IPS-20b (cell line): ENCODE measurements around the gene ALK.

ENCODE experiments used
- H3K27ac ChIP-seq: one replicate; pipeline ENCODE4 v1.5.1; 2013; ENCODE audit warnings: low read length
- H3K27me3 ChIP-seq: 2 replicates; pipeline ENCODE4 v1.6.1; 2013; ENCODE audit warnings: mild to moderate bottlenecking, low read length, inconsistent platforms; ENCODE audit not compliant: insufficient read depth
- H3K36me3 ChIP-seq: 2 replicates; pipeline ENCODE4 v1.6.1; 2013; ENCODE audit warnings: low read depth, mild to moderate bottlenecking, inconsistent platforms, low read length, moderate library complexity; ENCODE audit not compliant: insufficient read depth
- H3K4me1 ChIP-seq: 2 replicates; pipeline ENCODE4 v1.6.1; 2013; ENCODE audit warnings: mild to moderate bottlenecking, control low read depth, inconsistent platforms, low read length, moderate library complexity; ENCODE audit not compliant: insufficient read depth
- H3K4me3 ChIP-seq: 2 replicates; pipeline ENCODE4 v1.5.1; 2013; ENCODE audit warnings: mild to moderate bottlenecking, low read length, inconsistent platforms
- H3K9ac ChIP-seq: 2 replicates; pipeline ENCODE4 v1.6.1; 2013; ENCODE audit warnings: low read depth, mild to moderate bottlenecking, inconsistent platforms, low read length, moderate library complexity
- H3K9me3 ChIP-seq: 2 replicates; pipeline ENCODE4 v1.6.1; 2013; ENCODE audit warnings: mild to moderate bottlenecking, low read depth, low read length, inconsistent platforms; ENCODE audit not compliant: insufficient read depth

Gene ALK

GRCh38 chr2:29223851-29224692 lies 697.3 kb downstream of the ALK start:
- Histone ChIP-seq H3K9ac (no peak overlapping the region), H3K27ac (no peak overlapping the region), H3K4me1 (no peaks in the 10 kb centered on the region), H3K36me3 (no peaks in the 10 kb centered on the region), H3K4me3 (no peak overlapping the region), H3K9me3 (no peaks in the 10 kb centered on the region), H3K27me3 (no peaks in the 10 kb centered on the region)

- Histone ChIP-seq H3K9me3 (no peaks in the 10 kb centered on the region), H3K9ac (no peak overlapping the region), H3K4me1 (no peaks in the 10 kb centered on the region), H3K36me3 (no peaks in the 10 kb centered on the region), H3K27me3 (no peaks in the 10 kb centered on the region), H3K27ac (no peak overlapping the region), H3K4me3 (no peak overlapping the region)
Measured at GRCh38 chr2:29223257-29223656, 698.1 kb downstream of the ALK start.

GRCh38 chr2:29222381-29223179 lies 698.8 kb downstream of the ALK start:
- no peaks in the 10 kb centered on the region for H3K36me3 ChIP-seq
- H3K9ac ChIP-seq = no peak overlapping the region
- no peak overlapping the region for H3K27ac ChIP-seq
- no peaks in the 10 kb centered on the region for H3K9me3 ChIP-seq
- H3K27me3 ChIP-seq = no peaks in the 10 kb centered on the region
- H3K4me3 ChIP-seq = no peak overlapping the region
- H3K4me1 ChIP-seq = no peaks in the 10 kb centered on the region

- no peaks in the 10 kb centered on the region for H3K4me1 ChIP-seq
- H3K9me3 ChIP-seq = no peaks in the 10 kb centered on the region
- no peaks in the 10 kb centered on the region for H3K36me3 ChIP-seq
- H3K27me3 ChIP-seq = no peaks in the 10 kb centered on the region
- no peak overlapping the region for H3K27ac ChIP-seq
- no peak overlapping the region for H3K9ac ChIP-seq
- H3K4me3 ChIP-seq = no peak overlapping the region
Measured at GRCh38 chr2:29220506-29221270, 700.7 kb downstream of the ALK start.

- H3K9me3 ChIP-seq = no peaks in the 10 kb centered on the region
- no peak overlapping the region for H3K9ac ChIP-seq
- H3K4me3 ChIP-seq = no peak overlapping the region
- H3K36me3 ChIP-seq = no peaks in the 10 kb centered on the region
- H3K27me3 ChIP-seq = no peaks in the 10 kb centered on the region
- H3K4me1 ChIP-seq = no peaks in the 10 kb centered on the region
- no peak overlapping the region for H3K27ac ChIP-seq
Measured at GRCh38 chr2:29219374-29219773, 702.0 kb downstream of the ALK start.

- Histone ChIP-seq H3K9ac (no peak overlapping the region), H3K9me3 (no peaks in the 10 kb centered on the region), H3K4me3 (no peak overlapping the region), H3K27ac (no peak overlapping the region), H3K36me3 (no peaks in the 10 kb centered on the region), H3K4me1 (no peaks in the 10 kb centered on the region), H3K27me3 (no peaks in the 10 kb centered on the region)
Measured at GRCh38 chr2:29218550-29219125, 702.7 kb downstream of the ALK start.

GRCh38 chr2:29218071-29218470 lies 703.3 kb downstream of the ALK start:
- Histone ChIP-seq H3K27ac (no peak overlapping the region), H3K9ac (no peak overlapping the region), H3K4me3 (no peak overlapping the region), H3K36me3 (no peaks in the 10 kb centered on the region), H3K4me1 (no peaks in the 10 kb centered on the region), H3K27me3 (no peaks in the 10 kb centered on the region), H3K9me3 (no peaks in the 10 kb centered on the region)

GRCh38 chr2:29216609-29216909 lies 704.8 kb downstream of the ALK start:
- Histone ChIP-seq H3K27me3 (no peaks in the 10 kb centered on the region), H3K4me3 (no peak overlapping the region), H3K27ac (no peak overlapping the region), H3K4me1 (no peaks in the 10 kb centered on the region), H3K36me3 (no peaks in the 10 kb centered on the region), H3K9me3 (no peaks in the 10 kb centered on the region), H3K9ac (no peak overlapping the region)

- no peak overlapping the region for H3K27ac ChIP-seq
- H3K4me1 ChIP-seq = no peaks in the 10 kb centered on the region
- no peaks in the 10 kb centered on the region for H3K36me3 ChIP-seq
- no peaks in the 10 kb centered on the region for H3K27me3 ChIP-seq
- H3K4me3 ChIP-seq = no peak overlapping the region
- no peaks in the 10 kb centered on the region for H3K9me3 ChIP-seq
- no peak overlapping the region for H3K9ac ChIP-seq
Measured at GRCh38 chr2:29215739-29216608, 705.4 kb downstream of the ALK start.

GRCh38 chr2:29215073-29215472 lies 706.3 kb downstream of the ALK start:
- Histone ChIP-seq H3K4me1 (no peaks in the 10 kb centered on the region), H3K9me3 (no peaks in the 10 kb centered on the region), H3K27ac (no peak overlapping the region)

GRCh38 chr2:29213888-29214291 lies 707.5 kb downstream of the ALK start:
- H3K27ac ChIP-seq = no peak overlapping the region
- H3K4me3 ChIP-seq = no peak overlapping the region
- no peaks in the 10 kb centered on the region for H3K27me3 ChIP-seq
- no peak overlapping the region for H3K9ac ChIP-seq
- H3K9me3 ChIP-seq = no peaks in the 10 kb centered on the region
- no peaks in the 10 kb centered on the region for H3K36me3 ChIP-seq
- H3K4me1 ChIP-seq = no peaks in the 10 kb centered on the region

More at GRCh38 chr2:29215073-29215472, 706.3 kb downstream of the ALK start:
- Histone ChIP-seq H3K4me3 (no peak overlapping the region), H3K36me3 (no peaks in the 10 kb centered on the region), H3K9ac (no peak overlapping the region), H3K27me3 (no peaks in the 10 kb centered on the region)
